Measurements from ENCODE around the gene TBL1XR1.

GRCh38 chr3:177105623-177106022 lies 91.7 kb downstream of the TBL1XR1 start:
- TF ChIP-seq FOXP2 (optimal IDR thresholded peaks at IDR 0.05; ENCODE audit: borderline replicate concordance, extremely low read depth, extremely low read length, insufficient read depth), result no peak
- TF ChIP-seq POLR2AphosphoS5 (IDR thresholded peaks at IDR 0.05; ENCODE audit: low read depth, low read length), result no peak

All from PFSK-1 (cell line).